ENCODE measurements around the gene PLEKHA5. TPM values are rescaled to one million over a fixed set of nuclear protein-coding genes. Genes with fewer than 3 reads are reported as not detected.
A peak's percentile ranks its signal among the peaks of the same experiment; 100 is the strongest.

The PLEKHA5 gene
- total RNA-seq, 1 donor: 82.2 TPM

- Histone ChIP-seq H2AFZ (ENCODE audit: low read length) (no peak overlapping the region), H3K79me2 (ENCODE audit: insufficient read depth, low read length) (no peaks in the 10 kb centered on the region), H4K20me1 (ENCODE audit: insufficient read depth, low read length) (no peaks in the 10 kb centered on the region), H3K27me3 (ENCODE audit: insufficient read depth, low read length) (no peaks in the 10 kb centered on the region), H3K4me3 (ENCODE audit: insufficient read depth, low read length) (no peak overlapping the region), H3K36me3 (ENCODE audit: insufficient read depth, low read length) (no peaks in the 10 kb centered on the region), H3K27ac (ENCODE audit: low read depth, low read length) (no peak overlapping the region), H3K9me3 (ENCODE audit: low read depth, low read length) (no peaks in the 10 kb centered on the region), H3K4me2 (ENCODE audit: insufficient read depth, low read length) (no peak overlapping the region), H3K4me1 (ENCODE audit: insufficient read depth, low read length) (no peaks in the 10 kb centered on the region)
- TF ChIP-seq CTCF (IDR thresholded peaks at IDR 0.05; ENCODE audit: extremely low read depth, low read depth, low read length): no peak
- DNase-seq (ENCODE audit: insufficient read length, low spot score, missing footprints): no peak
Measured at GRCh38 chr12:19165451-19165850, 35.9 kb downstream of the PLEKHA5 start.

- TF ChIP-seq CTCF (IDR thresholded peaks at IDR 0.05; ENCODE audit: extremely low read depth, low read depth, low read length): no peak
- no peaks in the 10 kb centered on the region for H3K79me2 ChIP-seq (ENCODE audit: insufficient read depth, low read length)
- H3K9me3 ChIP-seq (ENCODE audit: low read depth, low read length): no peaks in the 10 kb centered on the region
- no peaks in the 10 kb centered on the region for H3K36me3 ChIP-seq (ENCODE audit: insufficient read depth, low read length)
- H2AFZ ChIP-seq (ENCODE audit: low read length): no peak overlapping the region
- H3K4me2 ChIP-seq (ENCODE audit: insufficient read depth, low read length): no peak overlapping the region
- H3K4me1 ChIP-seq (ENCODE audit: insufficient read depth, low read length): no peaks in the 10 kb centered on the region
- H3K27ac ChIP-seq (ENCODE audit: low read depth, low read length): no peak overlapping the region
- no peaks in the 10 kb centered on the region for H4K20me1 ChIP-seq (ENCODE audit: insufficient read depth, low read length)
- H3K27me3 ChIP-seq (ENCODE audit: insufficient read depth, low read length): no peaks in the 10 kb centered on the region
- no peak overlapping the region for H3K4me3 ChIP-seq (ENCODE audit: insufficient read depth, low read length)
- DNase-seq (ENCODE audit: insufficient read length, low spot score, missing footprints): no peak
Measured at GRCh38 chr12:19166387-19166786, 36.9 kb downstream of the PLEKHA5 start.

GRCh38 chr12:19166956-19167355 is 37.4 kb downstream of the PLEKHA5 start:
- H3K9me3 ChIP-seq (ENCODE audit: low read depth, low read length): no peaks in the 10 kb centered on the region
- H3K4me2 ChIP-seq (ENCODE audit: insufficient read depth, low read length): no peak overlapping the region
- H3K36me3 ChIP-seq (ENCODE audit: insufficient read depth, low read length): no peaks in the 10 kb centered on the region
- H3K4me1 ChIP-seq (ENCODE audit: insufficient read depth, low read length): no peaks in the 10 kb centered on the region
- H3K27ac ChIP-seq (ENCODE audit: low read depth, low read length): no peak overlapping the region
- H3K79me2 ChIP-seq (ENCODE audit: insufficient read depth, low read length): no peaks in the 10 kb centered on the region
- H3K4me3 ChIP-seq (ENCODE audit: insufficient read depth, low read length): no peak overlapping the region
- no peaks in the 10 kb centered on the region for H3K27me3 ChIP-seq (ENCODE audit: insufficient read depth, low read length)
- no peak for TF ChIP-seq CTCF (IDR thresholded peaks at IDR 0.05; ENCODE audit: extremely low read depth, low read depth, low read length)
- no peak for DNase-seq (ENCODE audit: insufficient read length, low spot score, missing footprints)
- no peaks in the 10 kb centered on the region for H4K20me1 ChIP-seq (ENCODE audit: insufficient read depth, low read length)
- no peak overlapping the region for H2AFZ ChIP-seq (ENCODE audit: low read length)

- Histone ChIP-seq H3K4me1 (ENCODE audit: insufficient read depth, low read length) (no peaks in the 10 kb centered on the region), H3K27me3 (ENCODE audit: insufficient read depth, low read length) (no peaks in the 10 kb centered on the region), H3K9me3 (ENCODE audit: low read depth, low read length) (no peaks in the 10 kb centered on the region), H3K4me2 (ENCODE audit: insufficient read depth, low read length) (no peak overlapping the region), H3K79me2 (ENCODE audit: insufficient read depth, low read length) (no peaks in the 10 kb centered on the region), H3K36me3 (ENCODE audit: insufficient read depth, low read length) (no peaks in the 10 kb centered on the region), H4K20me1 (ENCODE audit: insufficient read depth, low read length) (no peaks in the 10 kb centered on the region), H3K27ac (ENCODE audit: low read depth, low read length) (no peak overlapping the region), H2AFZ (ENCODE audit: low read length) (peak overlapping the region; percentile 2), H3K4me3 (ENCODE audit: insufficient read depth, low read length) (no peak overlapping the region)
- DNase-seq (ENCODE audit: insufficient read length, low spot score, missing footprints): no peak
- TF ChIP-seq CTCF (IDR thresholded peaks at IDR 0.05; ENCODE audit: extremely low read depth, low read depth, low read length): no peak
Measured at GRCh38 chr12:19167708-19168107, 38.2 kb downstream of the PLEKHA5 start.
